NOMO-1 treated with DMSO at 0.1 percent for 48 hours (cell line): ENCODE data around the gene PRAC2.
"Not testable (repeated sequence)": the region's sequence is repeated elsewhere in the genome, so short reads cannot be mapped to it uniquely, and the experiment has no call there.

Experiments used
- DNase-seq: peaks from one replicate; lab custom pipeline; 2025; ENCODE audit not compliant: unreplicated experiment; lab: John Stamatoyannopoulos, UW

The PRAC2 gene

GRCh38 chr17:48722915-48723422 is at the start of gene PRAC2:
Gene PRAC2 (plus strand): TSS chr17:48723185. CDS start chr17:48724411, 1,226 bp downstream.
- DNase-seq: peak; percentile 16

- no peak for DNase-seq
Observed at GRCh38 chr17:48676963-48677558, 45.9 kb upstream of the PRAC2 start.

- DNase-seq: peak; percentile 53
Observed at GRCh38 chr17:48678141-48678971, 44.6 kb upstream of the PRAC2 start.

GRCh38 chr17:48679385-48680096 is 43.4 kb upstream of the PRAC2 start:
- DNase-seq: no peak

DNA sequence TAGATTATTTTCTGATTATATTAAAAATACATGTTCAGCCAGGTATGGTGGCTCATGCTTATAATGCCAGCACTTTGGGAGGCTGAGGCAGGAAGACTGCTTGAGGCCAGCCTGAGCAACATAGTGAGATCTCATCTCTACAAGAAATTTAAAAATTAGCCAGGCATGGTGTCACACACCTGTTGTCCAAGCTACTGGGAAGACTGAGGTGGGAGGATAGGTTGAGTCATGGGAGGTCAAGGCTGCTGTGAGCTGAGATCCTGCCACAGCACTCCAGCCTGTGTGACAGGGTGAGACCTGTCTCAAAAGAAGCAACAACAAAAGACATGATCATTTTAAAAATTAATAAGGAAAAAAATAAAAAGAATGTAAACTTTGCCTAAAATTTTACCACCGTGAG is 41.4 kb upstream of the PRAC2 start:
- DNase-seq: no peak

DNA sequence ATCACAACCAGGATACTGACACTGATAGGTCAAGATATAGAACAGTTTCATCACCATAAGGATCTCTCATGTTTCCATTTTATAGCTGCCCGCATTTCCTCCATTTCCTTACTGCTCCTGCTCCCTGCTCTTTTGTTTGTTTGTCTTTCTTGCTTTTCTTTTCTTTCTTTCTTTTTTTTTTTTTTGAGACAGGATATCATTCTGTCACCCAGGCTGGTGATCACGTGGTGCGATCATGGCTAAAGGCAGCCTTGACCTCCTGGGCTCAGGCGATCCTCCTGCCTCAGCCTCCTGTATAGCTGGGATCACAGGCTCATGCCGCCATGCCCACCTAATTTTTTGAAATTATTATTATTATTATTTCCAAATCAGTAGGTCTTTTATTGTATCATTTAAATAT is 32.3 kb upstream of the PRAC2 start:
- DNase-seq: no peak

DNA sequence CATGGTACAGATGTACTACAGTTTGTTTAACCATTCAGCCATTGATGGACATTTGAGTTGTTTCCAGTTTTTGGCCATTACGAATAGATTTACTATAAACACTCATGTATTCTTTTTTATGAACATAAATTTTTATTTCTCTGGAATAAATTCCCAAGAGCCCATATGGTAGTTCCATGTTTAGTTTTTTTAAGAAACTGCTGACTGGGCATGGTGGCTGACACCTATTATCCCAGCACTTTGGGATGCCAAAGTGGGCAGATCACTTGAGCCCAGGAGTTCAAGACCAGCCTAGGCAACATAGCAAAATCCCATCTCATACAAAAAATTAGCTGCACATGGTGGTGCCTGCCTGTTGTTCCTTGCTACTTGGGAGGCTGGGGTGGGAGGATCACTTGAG is 30.9 kb upstream of the PRAC2 start:
- no peak for DNase-seq

- DNase-seq: no peak
Observed at GRCh38 chr17:48693178-48693577, 29.8 kb upstream of the PRAC2 start.

DNA sequence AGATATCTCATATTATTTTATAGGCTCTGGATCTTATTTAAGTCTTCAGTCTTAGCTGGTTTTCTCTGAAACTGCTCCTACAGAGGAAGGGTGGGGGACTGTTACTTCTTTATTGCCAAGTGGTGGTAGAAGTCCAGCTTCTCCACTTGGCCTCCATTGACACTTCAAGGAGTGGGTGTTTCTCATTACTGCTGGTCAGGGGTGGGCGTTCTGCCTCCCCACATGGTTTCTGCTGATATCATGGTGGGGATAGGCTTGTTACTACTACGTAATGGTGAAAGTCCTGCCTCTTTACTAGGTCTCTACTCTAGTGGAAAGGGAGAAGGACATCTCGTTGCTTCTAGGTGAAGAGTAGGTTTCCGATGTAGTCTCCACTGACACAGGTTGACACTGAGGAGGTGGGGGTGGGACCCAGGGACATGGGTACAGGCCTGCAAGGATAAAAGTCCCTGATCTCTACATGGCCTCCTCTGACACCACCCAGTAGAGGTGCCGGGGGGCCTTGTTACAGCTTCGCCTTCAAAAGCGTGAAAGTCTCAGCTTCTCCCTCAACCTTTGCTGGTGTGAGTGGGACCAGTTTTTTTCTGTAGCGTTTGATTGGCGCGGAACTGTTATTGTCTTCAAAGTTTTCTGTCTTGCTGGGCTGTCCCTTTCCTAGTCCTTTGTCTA is 21.0 kb upstream of the PRAC2 start:
- DNase-seq: no peak

DNA sequence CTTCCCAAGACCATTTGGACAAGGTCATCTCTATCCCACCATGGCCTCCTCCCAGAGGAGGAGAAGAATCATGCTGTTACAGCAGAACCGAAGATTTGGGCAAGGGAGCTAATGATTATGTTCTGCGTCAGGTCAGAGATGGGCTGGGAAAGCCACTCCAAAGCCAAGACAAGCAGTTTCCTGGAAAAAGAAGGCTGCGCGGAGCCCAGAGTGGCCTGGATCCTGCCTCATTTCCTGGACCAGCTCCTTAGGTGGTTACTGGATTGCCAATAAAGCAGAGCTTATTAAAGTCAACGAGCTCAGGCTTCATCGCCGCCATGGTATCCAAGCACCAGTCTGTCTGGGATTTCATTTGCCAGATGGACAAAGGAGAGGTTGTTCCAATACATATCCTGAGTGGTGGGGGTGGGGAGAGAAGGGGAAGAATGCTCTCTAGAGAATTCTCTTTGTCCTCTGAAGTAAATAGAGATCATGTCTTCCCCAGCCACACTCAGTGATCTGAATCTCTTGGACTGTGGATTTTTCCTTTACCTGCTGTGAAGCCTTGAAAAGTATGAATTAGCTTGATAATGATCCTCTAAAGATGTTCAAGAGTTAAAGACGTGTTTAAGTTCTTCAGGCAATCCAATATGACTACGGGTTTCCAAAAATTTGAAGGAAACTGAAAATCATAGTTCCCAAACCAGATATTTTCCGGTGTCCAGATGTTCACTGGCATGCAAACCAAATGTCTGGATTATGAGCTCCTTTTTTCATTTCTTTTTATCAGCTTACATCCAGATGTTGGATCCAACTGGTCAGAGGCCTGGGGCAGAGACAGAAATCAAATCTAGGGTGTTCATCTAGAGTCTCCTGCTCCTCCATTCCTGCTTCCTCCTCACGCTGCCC is 18.4 kb upstream of the PRAC2 start:
- no peak for DNase-seq

GRCh38 chr17:48711128-48711527 is 11.9 kb upstream of the PRAC2 start:
- DNase-seq: no peak

GRCh38 chr17:48715496-48716399 is 7.2 kb upstream of the PRAC2 start:
- peak; percentile 15 for DNase-seq

- DNase-seq: not testable (repeated sequence)
Observed at GRCh38 chr17:48716549-48716948, 6.4 kb upstream of the PRAC2 start.

- DNase-seq: no peak
Observed at GRCh38 chr17:48717367-48718226, 5.4 kb upstream of the PRAC2 start.

- no peak for DNase-seq
Observed at GRCh38 chr17:48718227-48718760, 4.7 kb upstream of the PRAC2 start.

GRCh38 chr17:48718761-48719641 is 4.0 kb upstream of the PRAC2 start:
- DNase-seq: no peak

DNA sequence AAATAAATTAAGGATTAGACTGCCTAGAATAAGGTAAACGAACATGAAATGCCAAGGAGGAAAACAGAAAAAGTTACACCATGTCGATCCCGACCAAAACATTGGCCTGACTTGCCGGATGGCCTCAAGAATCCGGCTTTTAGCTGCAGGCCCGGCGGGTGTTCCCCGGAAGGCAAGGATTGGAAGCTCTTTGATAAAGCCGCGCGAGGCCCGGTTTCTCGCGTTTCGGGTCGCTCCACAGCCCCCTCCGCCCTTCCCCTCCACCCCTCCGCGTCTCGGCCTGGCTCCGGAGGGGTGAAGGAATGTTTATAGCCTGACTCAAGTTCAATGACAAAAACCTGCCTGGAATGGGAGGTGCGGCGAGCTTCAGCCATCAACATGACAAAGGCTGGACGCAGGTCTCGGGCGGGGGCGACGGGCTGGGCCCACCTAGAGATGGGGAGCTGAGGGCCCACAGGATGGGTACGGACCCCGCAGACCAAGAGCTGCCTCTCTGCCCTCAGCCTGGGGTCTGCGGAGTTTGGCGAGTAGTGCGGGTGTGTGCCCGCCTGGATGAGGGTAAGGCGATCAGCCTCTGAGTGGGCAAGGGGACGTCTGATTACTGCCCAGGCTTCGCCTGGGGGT is 3.2 kb upstream of the PRAC2 start:
- DNase-seq: no peak
